WERI-Rb-1 (cell line): Measurements from ENCODE around the gene DYRK4.

Experiments
- DNase-seq: peaks from one replicate; pipeline ENCODE4 v3.0.0-alpha.2; 2020
- H3K27ac ChIP-seq: fragments of 250-450 bp; sonication (Bioruptor Pico); 2 replicates; pipeline ENCODE4 v1.5.1; 2020; ENCODE audit warnings: mild to moderate bottlenecking, moderate library complexity
- H3K27me3 ChIP-seq: fragments of 250-450 bp; sonication (Bioruptor Pico); 2 replicates; pipeline ENCODE4 v1.5.1; 2021; ENCODE audit warnings: mild to moderate bottlenecking, low read depth, moderate library complexity; ENCODE audit not compliant: insufficient read depth, severe bottlenecking
- H3K36me3 ChIP-seq: fragments of 250-450 bp; sonication (Bioruptor Pico); 2 replicates; pipeline ENCODE4 v1.5.1; 2020; ENCODE audit warnings: mild to moderate bottlenecking, moderate library complexity
- H3K4me3 ChIP-seq: 2 replicates; pipeline ENCODE4 v1.5.1; 2011; ENCODE audit warnings: low read depth, mild to moderate bottlenecking, control low read depth, low read length
- H3K9me3 ChIP-seq: fragments of 250-450 bp; sonication (Bioruptor Pico); 2 replicates; pipeline ENCODE4 v1.5.1; 2021; ENCODE audit warnings: mild to moderate bottlenecking, moderate library complexity; ENCODE audit not compliant: severe bottlenecking
- CTCF ChIP-seq: IDR thresholded peaks from 2 replicates; pipeline ENCODE4 v1.5.1; 2011; ENCODE audit warnings: low read depth, mild to moderate bottlenecking, control low read depth, inconsistent platforms, low read length

Gene DYRK4

GRCh38 chr12:4530982-4531586 lies 30.9 kb upstream of the DYRK4 start:
- Histone ChIP-seq H3K36me3 (peaks cover 23% of the 10 kb centered on the region), H3K27ac (no peak overlapping the region), H3K4me3 (no peak overlapping the region), H3K27me3 (no peaks in the 10 kb centered on the region), H3K9me3 (no peaks in the 10 kb centered on the region)
- DNase-seq: no peak
- TF ChIP-seq CTCF: no peak

- DNase-seq: no peak
- H3K4me3 ChIP-seq: no peak overlapping the region
- peaks cover 25% of the 10 kb centered on the region for H3K36me3 ChIP-seq
- no peaks in the 10 kb centered on the region for H3K9me3 ChIP-seq
- no peak for TF ChIP-seq CTCF
- H3K27ac ChIP-seq: no peak overlapping the region
- no peaks in the 10 kb centered on the region for H3K27me3 ChIP-seq
Observed at GRCh38 chr12:4535092-4535491, 26.9 kb upstream of the DYRK4 start.

GRCh38 chr12:4535871-4536270 lies 26.1 kb upstream of the DYRK4 start:
- no peak for TF ChIP-seq CTCF
- H3K9me3 ChIP-seq: no peaks in the 10 kb centered on the region
- no peak for DNase-seq
- H3K4me3 ChIP-seq: no peak overlapping the region
- H3K27me3 ChIP-seq: no peaks in the 10 kb centered on the region
- peaks cover 27% of the 10 kb centered on the region for H3K36me3 ChIP-seq
- H3K27ac ChIP-seq: no peak overlapping the region

GRCh38 chr12:4538207-4539160 lies 23.5 kb upstream of the DYRK4 start, which contains the start of gene RAD51AP1:
Gene RAD51AP1 (plus strand): TSS chr12:4538890. CDS start chr12:4538940, 50 bp downstream.
- peak within 1 kb of the TSS; percentile 99 for H3K4me3 ChIP-seq
- peak within 1 kb of the TSS; percentile 100 for H3K27ac ChIP-seq
- no peaks in the 10 kb centered on the region for H3K9me3 ChIP-seq
- no peaks in the 10 kb centered on the region for H3K27me3 ChIP-seq
- peak; percentile 97 for DNase-seq
- peaks cover 43% of the 10 kb centered on the region for H3K36me3 ChIP-seq
- no peak for TF ChIP-seq CTCF

GRCh38 chr12:4539167-4539870 lies 22.7 kb upstream of the DYRK4 start:
- DNase-seq: peak; percentile 9
- Histone ChIP-seq H3K4me3 (peak overlapping the region; percentile 99), H3K27me3 (no peaks in the 10 kb centered on the region), H3K27ac (peak overlapping the region; percentile 100), H3K36me3 (peaks cover 48% of the 10 kb centered on the region), H3K9me3 (no peaks in the 10 kb centered on the region)
- no peak for TF ChIP-seq CTCF
